Medulla oblongata (tissue), 1 donor: ENCODE measurements around the gene MYO10.

Experiments used
- DNase-seq: peaks from one replicate; pipeline ENCODE4 v3.0.0-alpha.2; 2015; ENCODE audit errors: extremely low spot score

Gene MYO10

GRCh38 chr5:16916262-16916878 is 19.7 kb downstream of the MYO10 start:
- DNase-seq = no peak

- no peak for DNase-seq
Measured at GRCh38 chr5:16914584-16914983, 21.5 kb downstream of the MYO10 start.

DNA sequence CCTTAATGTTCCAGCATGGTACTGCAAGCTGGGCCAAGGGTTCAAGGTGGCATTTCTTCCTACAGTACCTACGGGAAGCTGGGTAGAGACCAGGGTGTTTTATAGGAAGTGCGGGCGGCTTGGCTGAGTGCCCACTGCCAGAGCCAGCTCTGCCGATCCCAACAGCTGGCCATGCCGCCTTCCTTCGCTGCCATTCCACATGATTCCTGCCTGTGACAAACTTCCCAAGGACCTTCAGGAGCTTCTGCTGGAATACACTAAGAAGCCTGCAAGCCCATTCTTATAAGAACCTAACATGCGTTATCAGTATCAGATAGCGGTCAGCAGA is 22.0 kb downstream of the MYO10 start:
- DNase-seq = no peak

- DNase-seq = no peak
Measured at GRCh38 chr5:16913187-16914107, 22.6 kb downstream of the MYO10 start.

GRCh38 chr5:16912080-16912479 is 24.0 kb downstream of the MYO10 start:
- DNase-seq = no peak

GRCh38 chr5:16909464-16909863 is 26.6 kb downstream of the MYO10 start:
- DNase-seq = no peak

- DNase-seq = no peak
Measured at GRCh38 chr5:16907270-16907669, 28.8 kb downstream of the MYO10 start.

- no peak for DNase-seq
Measured at GRCh38 chr5:16906255-16906654, 29.8 kb downstream of the MYO10 start.

- DNase-seq = no peak
Measured at GRCh38 chr5:16903480-16904300, 32.4 kb downstream of the MYO10 start.

- DNase-seq = no peak
Measured at GRCh38 chr5:16902846-16903245, 33.2 kb downstream of the MYO10 start.

DNA sequence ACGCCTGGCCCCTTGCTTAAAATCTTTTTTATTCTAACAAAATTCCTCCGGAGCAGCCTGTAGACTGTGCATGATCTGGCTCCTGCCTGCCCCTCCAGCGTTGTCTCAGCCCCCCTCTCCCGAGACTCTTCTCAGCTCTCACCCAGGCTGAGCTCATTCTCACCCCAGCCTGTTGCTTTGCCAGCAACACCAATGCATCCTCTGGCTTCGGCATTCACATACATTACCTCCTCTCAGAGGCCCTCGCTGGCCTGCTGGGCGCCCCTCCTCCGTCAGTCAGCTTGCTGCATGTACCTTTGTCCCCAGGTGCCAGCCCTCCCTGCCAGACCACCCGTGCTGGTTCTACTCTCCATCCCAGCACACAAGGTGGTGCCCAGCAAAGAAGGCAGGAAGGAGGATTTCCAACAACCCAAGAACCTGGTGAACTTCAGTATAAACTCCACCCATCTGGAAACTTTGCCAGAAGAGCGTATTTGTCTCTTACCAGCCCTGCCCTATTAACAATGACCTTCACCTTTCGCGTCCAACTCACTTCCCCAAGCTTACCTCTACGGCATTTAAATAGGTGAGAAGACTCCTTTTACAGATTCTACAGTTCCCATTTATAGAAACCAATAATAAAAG is 35.0 kb downstream of the MYO10 start:
- DNase-seq = no peak

DNA sequence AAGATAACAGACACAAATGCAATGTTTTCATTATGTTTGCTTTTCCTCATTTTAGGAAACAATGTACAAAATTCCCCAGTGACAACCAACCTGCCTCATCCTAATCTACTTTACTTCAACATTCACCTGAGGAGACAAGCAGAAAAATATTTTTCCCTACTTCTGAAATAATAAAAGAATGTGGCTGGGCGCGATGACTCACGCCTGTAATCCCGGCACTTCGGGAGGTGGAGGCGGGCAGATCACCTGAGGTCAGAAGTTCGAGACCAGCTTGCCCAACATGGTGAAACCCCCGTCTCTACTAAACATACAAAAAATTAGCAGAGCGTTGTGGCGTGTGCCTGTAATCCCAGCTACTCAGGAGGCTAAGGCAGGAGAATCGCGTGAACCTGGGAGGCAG is 36.9 kb downstream of the MYO10 start:
- DNase-seq = no peak

DNA sequence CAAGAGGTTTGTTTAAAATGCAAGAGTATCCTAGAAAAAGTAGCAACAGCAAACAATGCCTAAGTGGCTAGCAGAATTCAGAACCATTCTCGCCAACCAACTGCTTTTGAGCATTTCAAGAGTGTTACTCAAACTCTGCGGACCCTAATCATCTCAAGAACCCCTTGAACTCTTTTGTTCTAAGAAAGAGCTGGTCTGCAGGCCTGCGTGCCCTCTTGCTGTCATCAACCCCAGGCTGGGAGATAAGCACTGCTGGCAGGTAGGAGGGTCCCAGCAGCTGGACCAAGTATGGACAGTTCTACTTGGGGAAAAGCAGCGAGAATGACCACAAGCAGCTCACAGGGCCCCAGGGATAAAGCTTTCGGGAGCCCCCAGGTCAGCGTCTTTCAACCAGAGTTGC is 38.3 kb downstream of the MYO10 start:
- DNase-seq = no peak

DNA sequence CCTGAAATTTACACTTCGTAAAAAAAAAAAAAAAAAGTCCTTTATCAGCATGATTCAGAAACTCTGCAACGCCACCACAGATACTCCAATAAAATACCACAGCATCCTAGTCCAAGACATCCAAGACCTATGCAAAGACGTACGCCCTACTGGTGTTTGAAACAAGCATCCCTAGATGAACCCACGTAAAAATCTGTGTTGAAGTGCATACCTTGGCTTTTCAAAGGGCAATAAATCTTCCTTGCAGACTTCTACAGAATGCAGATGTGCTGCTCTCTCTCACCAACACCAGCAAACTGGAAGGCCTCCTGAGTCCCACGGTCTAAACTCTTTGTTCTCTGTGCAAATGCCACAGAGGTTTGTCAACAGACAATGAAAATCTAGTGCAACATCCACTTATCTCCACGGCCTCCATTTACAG is 38.8 kb downstream of the MYO10 start:
- DNase-seq = no peak

- DNase-seq = no peak
Measured at GRCh38 chr5:16896767-16897166, 39.3 kb downstream of the MYO10 start.

DNA sequence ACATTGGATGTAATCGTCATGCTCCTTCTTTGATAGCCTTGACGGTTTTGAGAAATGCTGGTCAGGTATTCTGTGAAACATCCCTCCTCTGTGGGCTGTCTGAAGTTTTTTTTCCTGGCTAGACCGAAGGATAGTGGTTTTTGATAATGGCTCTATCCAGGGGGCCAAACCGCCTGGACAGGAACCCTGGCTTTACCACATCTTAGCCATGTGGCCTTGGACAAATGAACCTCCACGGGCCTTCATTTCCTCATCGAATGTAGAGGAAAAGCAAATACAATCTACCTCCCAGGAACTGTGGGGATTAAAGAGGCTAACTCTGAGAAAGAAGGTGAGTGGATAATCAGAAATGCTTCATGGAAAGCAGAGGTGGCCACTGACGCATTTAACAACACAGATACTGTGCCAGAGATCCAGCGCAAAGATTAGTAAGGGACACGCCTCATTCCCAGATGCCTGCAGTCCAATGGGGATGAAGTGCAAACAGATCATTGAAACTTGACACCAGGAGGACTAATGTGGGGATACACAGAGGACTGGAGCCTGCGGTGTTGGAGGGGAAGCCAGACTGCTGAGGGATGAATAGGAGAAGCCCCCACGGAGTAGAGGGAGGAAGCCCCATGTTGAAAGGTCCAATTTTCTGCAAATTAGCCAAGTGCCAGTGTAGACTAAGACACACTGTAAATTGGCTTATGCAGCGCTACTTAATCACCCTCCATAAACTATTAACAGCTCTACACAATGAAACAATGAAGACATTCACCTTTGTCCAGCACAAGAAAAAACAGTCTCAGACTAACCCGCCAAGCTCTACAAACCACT is 41.6 kb downstream of the MYO10 start:
- DNase-seq = no peak

DNA sequence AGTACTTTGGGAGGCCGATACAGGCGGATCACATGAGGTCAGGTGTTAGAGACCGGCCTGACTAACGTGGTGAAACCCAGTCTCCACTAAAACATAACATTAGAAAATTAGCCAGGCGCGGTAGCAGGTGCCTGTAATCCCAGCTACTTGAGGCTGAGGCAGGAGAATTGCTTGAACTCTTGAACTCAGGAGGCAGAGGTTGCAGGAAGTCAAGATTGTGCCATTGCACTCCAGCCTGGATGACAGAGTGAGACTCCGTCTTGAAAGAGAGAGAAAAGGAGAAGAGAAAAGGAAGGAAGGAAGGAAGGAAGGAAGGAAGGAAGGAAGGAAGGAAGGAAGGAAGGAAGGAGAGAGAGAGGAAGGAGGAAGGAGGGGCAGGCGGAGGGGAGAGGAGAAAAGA is 45.1 kb downstream of the MYO10 start:
- DNase-seq = no peak

GRCh38 chr5:16889972-16890519 is 46.0 kb downstream of the MYO10 start:
- no peak for DNase-seq

- DNase-seq = no peak
Measured at GRCh38 chr5:16889203-16889971, 46.7 kb downstream of the MYO10 start.

DNA sequence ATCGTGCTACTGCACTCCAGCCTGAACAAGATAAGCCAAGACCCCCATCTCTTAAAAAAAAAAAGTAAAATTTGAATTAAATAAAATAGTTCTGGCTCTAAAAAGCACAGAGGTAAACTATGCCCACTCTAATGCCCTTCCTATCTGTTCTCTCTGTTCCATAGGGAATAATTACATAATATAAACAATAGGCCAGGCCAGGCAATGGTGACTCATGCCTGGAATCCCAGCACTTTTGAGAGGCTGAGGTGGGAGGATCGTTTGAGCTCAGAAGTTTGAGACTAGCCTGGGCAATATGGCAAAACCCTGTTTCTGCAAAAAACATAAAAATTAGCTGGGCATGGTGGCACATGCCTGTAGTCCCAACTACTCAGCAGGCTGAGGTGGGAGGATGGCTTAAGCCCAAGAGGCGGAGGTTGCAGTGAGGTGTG is 47.4 kb downstream of the MYO10 start:
- DNase-seq = no peak
